ENCODE data around the gene PPP1R15A.
"Not testable (repeated sequence)": the region's sequence is repeated elsewhere in the genome, so short reads cannot be mapped to it uniquely, and the experiment has no call there.

The PPP1R15A gene

GRCh38 chr19:48883726-48884125 lies 11.5 kb downstream of the PPP1R15A start:
- TF ChIP-seq CTCF (IDR thresholded peaks at IDR 0.05) = no peak
- no peak overlapping the region for H3K4me3 ChIP-seq
- no peak overlapping the region for H3K27ac ChIP-seq
- DNase-seq (ENCODE audit: low spot score) = no peak

GRCh38 chr19:48887861-48888612 lies 15.8 kb downstream of the PPP1R15A start:
- H3K27ac ChIP-seq = no peak overlapping the region
- DNase-seq (ENCODE audit: low spot score) = no peak
- no peak for TF ChIP-seq CTCF (IDR thresholded peaks at IDR 0.05)
- no peak overlapping the region for H3K4me3 ChIP-seq

- H3K27ac ChIP-seq; DNase-seq (ENCODE audit: low spot score); H3K4me3 ChIP-seq: not testable (repeated sequence)
Observed at GRCh38 chr19:48889496-48889895, 17.3 kb downstream of the PPP1R15A start.

- TF ChIP-seq CTCF (IDR thresholded peaks at IDR 0.05) = no peak
- DNase-seq (ENCODE audit: low spot score) = no peak
- Histone ChIP-seq H3K27ac (no peak overlapping the region), H3K4me3 (no peak overlapping the region)
Observed at GRCh38 chr19:48890551-48890950, 18.3 kb downstream of the PPP1R15A start.

- no peak overlapping the region for H3K27ac ChIP-seq
- no peak for TF ChIP-seq CTCF (IDR thresholded peaks at IDR 0.05)
- no peak overlapping the region for H3K4me3 ChIP-seq
- DNase-seq (ENCODE audit: low spot score) = no peak
Observed at GRCh38 chr19:48895226-48895625, 23.0 kb downstream of the PPP1R15A start.

GRCh38 chr19:48896191-48896720 lies 24.0 kb downstream of the PPP1R15A start:
- TF ChIP-seq CTCF (IDR thresholded peaks at IDR 0.05) = no peak
- H3K4me3 ChIP-seq = peak overlapping the region; percentile 59
- DNase-seq (ENCODE audit: low spot score) = no peak
- H3K27ac ChIP-seq = peak overlapping the region in 1 of 2 donors; percentile 48

- no peak for DNase-seq (ENCODE audit: low spot score)
- no peak for TF ChIP-seq CTCF (IDR thresholded peaks at IDR 0.05)
- Histone ChIP-seq H3K4me3 (no peak overlapping the region), H3K27ac (no peak overlapping the region)
Observed at GRCh38 chr19:48897181-48897580, 25.0 kb downstream of the PPP1R15A start.

- Histone ChIP-seq H3K4me3 (peak overlapping the region; percentile 78), H3K27ac (peak overlapping the region; percentile 80 to 86)
- not testable (repeated sequence) for DNase-seq (ENCODE audit: low spot score)
Observed at GRCh38 chr19:48899386-48899749, 27.1 kb downstream of the PPP1R15A start.
